GM10847 (cell line): Measurements from ENCODE around the gene PLAC1.

ENCODE experiments used
- POLR2A ChIP-seq: IDR thresholded peaks from 2 replicates; pipeline ENCODE4 v1.6.1; 2011; ENCODE audit not compliant: insufficient read length; ENCODE audit errors: extremely low read depth

PLAC1 gene

GRCh38 chrX:134528960-134529359 lies 129.3 kb downstream of the PLAC1 start:
- no peak for TF ChIP-seq POLR2A

- TF ChIP-seq POLR2A, result no peak
Measured at GRCh38 chrX:134526399-134526798, 131.9 kb downstream of the PLAC1 start.

- no peak for TF ChIP-seq POLR2A
Measured at GRCh38 chrX:134525086-134525792, 133.0 kb downstream of the PLAC1 start.

GRCh38 chrX:134524181-134524580 lies 134.1 kb downstream of the PLAC1 start:
- TF ChIP-seq POLR2A, result no peak

- no peak for TF ChIP-seq POLR2A
Measured at GRCh38 chrX:134520860-134521390, 137.3 kb downstream of the PLAC1 start.
